K562 (cell line): ENCODE measurements around the gene CPSF2. TPM values are rescaled to one million over a fixed set of nuclear protein-coding genes. Genes with fewer than 3 reads are reported as not detected.

Experiments
- ATAC-seq: fragments of 200-7000 bp; cut with Tn5 transposase; 3 replicates; pipeline ENCODE4 v1.9.1; 2020; ENCODE audit warnings: moderate library complexity
- BruUV-seq: library from RNA; stranded (reverse); fragments of 400-500 nt; replicated peaks from 2 replicates; lab custom pipeline; 2021; lab: Mats Ljungman, UMichigan
- CTCF ChIA-PET: fragments of 300-600 bp; formaldehyde crosslinking; extraction: SDS; loops from one replicate; lab custom pipeline; 2021; ENCODE audit warnings: low intra/inter-chr PET ratio; lab: Yijun Ruan, JAX
- POLR2A ChIA-PET: fragments of 300-600, 350-650 bp; sonication (Branson Sonifier 250); formaldehyde crosslinking; extraction: SDS; loops from one replicate; lab custom pipeline; 2021; ENCODE audit warnings: antibody characterized with exemption, inconsistent platforms; lab: Yijun Ruan, JAX
- DNase-seq, 4 experiments: peaks; one replicate each; pipeline versions ENCODE4 v3.0.0 to v3.0.0-alpha.2; 2011 to 2018; ENCODE audit warnings: low spot score in 3 of 4, mixed read lengths in 3 of 4; ENCODE audit errors: extremely low read depth in 1 of 4
- FAIRE-seq: peaks from 2 replicates; lab custom pipeline; 2011; peaks lifted over from hg19 to GRCh38; lab: Jason Lieb, UNC
- H2AFZ ChIP-seq: 2 replicates; pipeline ENCODE4 v1.6.0; 2011; ENCODE audit warnings: low read depth, low read length, control low read depth, inconsistent platforms
- H3K27ac ChIP-seq: fragments of 200-600 bp; 3 replicates; pipeline ENCODE4 v1.8.0; 2011; ENCODE audit warnings: low read depth, mild to moderate bottlenecking, control low read depth, inconsistent platforms, low read length, moderate library complexity, mixed read lengths; ENCODE audit errors: extremely low read depth
- H3K27me3 ChIP-seq, 2 experiments: fragments of 300-600 bp in 1 of 2; 2 replicates in 1 of 2; 3 replicates in 1 of 2; pipeline versions ENCODE4 v1.6.0 to v1.8.0; 2011; ENCODE audit warnings: inconsistent platforms in 2 of 2, low read length in 2 of 2, mild to moderate bottlenecking in 1 of 2, mixed read lengths in 1 of 2, moderate library complexity in 1 of 2; ENCODE audit not compliant: control insufficient read depth in 2 of 2, insufficient read depth in 2 of 2
- H3K36me3 ChIP-seq: fragments of 300-600 bp; 3 replicates; pipeline ENCODE4 v1.8.0; 2011; ENCODE audit warnings: mild to moderate bottlenecking, low read length, inconsistent platforms; ENCODE audit not compliant: control insufficient read depth, insufficient read depth
- H3K4me1 ChIP-seq, 2 experiments: fragments of 200-600 bp in 1 of 2; replicated peaks in 1 of 2; 2 replicates in 1 of 2; 3 replicates in 1 of 2; pipeline versions ENCODE4 v1.5.1 to v1.8.0; 2011; ENCODE audit warnings: inconsistent platforms in 2 of 2, low read length in 2 of 2, mild to moderate bottlenecking in 1 of 2, mixed read lengths in 1 of 2, moderate library complexity in 1 of 2; ENCODE audit not compliant: control insufficient read depth in 2 of 2, insufficient read depth in 2 of 2
- H3K4me2 ChIP-seq: 2 replicates; pipeline ENCODE4 v1.6.1; 2011; ENCODE audit warnings: low read length, control low read depth, inconsistent platforms, mixed read lengths; ENCODE audit not compliant: insufficient read depth
- H3K4me3 ChIP-seq: fragments of 200-600 bp; sonication (generic), shearing (Covaris generic); 2 replicates; pipeline ENCODE4 v1.5.1; 2016; ENCODE audit warnings: control low read depth, inconsistent platforms
- H3K79me2 ChIP-seq: fragments of 200-600 bp; 3 replicates; pipeline ENCODE4 v1.8.0; 2011; ENCODE audit warnings: low read length, inconsistent platforms; ENCODE audit not compliant: control insufficient read depth, insufficient read depth
- H3K9ac ChIP-seq, 2 experiments: 2 replicates each; pipeline versions ENCODE4 v1.6.0 to v1.6.1; 2011; ENCODE audit warnings: low read depth in 2 of 2, low read length in 2 of 2, control low read depth in 1 of 2, inconsistent platforms in 1 of 2, mild to moderate bottlenecking in 1 of 2, mixed read lengths in 1 of 2; ENCODE audit not compliant: insufficient read depth in 1 of 2
- H3K9me1 ChIP-seq: one replicate; pipeline ENCODE4 v1.6.0; 2011; ENCODE audit warnings: inconsistent platforms, mild to moderate bottlenecking, low read length, moderate library complexity; ENCODE audit not compliant: control insufficient read depth, insufficient read depth
- H3K9me3 ChIP-seq: replicated peaks from 2 replicates; pipeline ENCODE4 v1.5.1; 2011; ENCODE audit warnings: low read depth, low read length, inconsistent platforms; ENCODE audit not compliant: control insufficient read depth, insufficient read depth
- H4K20me1 ChIP-seq: replicated peaks from 2 replicates; pipeline ENCODE4 v1.6.1; 2011; ENCODE audit warnings: low read length, inconsistent platforms, mixed read lengths; ENCODE audit not compliant: control insufficient read depth, insufficient read depth
- BHLHE40 ChIP-seq: IDR thresholded peaks from 2 replicates; pipeline ENCODE4 v1.6.1; 2011; ENCODE audit warnings: low read length, improper control_type of control experiment
- BRD9 ChIP-seq: fragments of 450-650 bp; IDR thresholded peaks from 2 replicates; pipeline ENCODE4 v1.6.1; 2018; ENCODE audit warnings: low read depth; ENCODE audit not compliant: partially characterized antibody
- CEBPG ChIP-seq, 3 experiments: fragments of 200-800 bp in 1 of 3; sonication (Bioruptor generic) in 1 of 3; sonication (generic) in 1 of 3; formaldehyde crosslinking in 1 of 3; IDR thresholded peaks in 2 of 3; conservative IDR thresholded peaks in 1 of 3; 2 replicates each; pipeline versions ENCODE4 v1.6.1 to v1.8.0; 2016 to 2022; ENCODE audit warnings: missing compliant biosample characterization in 2 of 3, missing genetic modification characterization in 2 of 3, mild to moderate bottlenecking in 1 of 3, missing genetic modification reagents in 1 of 3
- HMG20B ChIP-seq: fragments of 250-450 bp; sonication (Bioruptor Pico); IDR thresholded peaks from 2 replicates; pipeline ENCODE4 v1.5.0; 2021; ENCODE audit warnings: mild to moderate bottlenecking
- IFI16 ChIP-seq: fragments of 250-450 bp; sonication (Bioruptor Pico); IDR thresholded peaks from 2 replicates; pipeline ENCODE4 v2.1.2; 2022; ENCODE audit warnings: mild to moderate bottlenecking, inconsistent platforms
- LARP7 ChIP-seq: fragments of 450-650 bp; IDR thresholded peaks from 2 replicates; pipeline ENCODE4 v1.6.1; 2016
- MXI1 ChIP-seq: IDR thresholded peaks from 2 replicates; pipeline ENCODE4 v1.6.1; 2011; ENCODE audit warnings: low read depth, mild to moderate bottlenecking, improper control_type of control experiment, low read length
- NBN ChIP-seq: fragments of 450-650 bp; IDR thresholded peaks from 2 replicates; pipeline ENCODE4 v1.6.1; 2016; ENCODE audit warnings: low read depth, mild to moderate bottlenecking
- PHTF2 ChIP-seq: fragments of 250-450 bp; sonication (Bioruptor Pico); IDR thresholded peaks from 2 replicates; pipeline ENCODE4 v1.5.0; 2021; ENCODE audit warnings: mild to moderate bottlenecking
- SPI1 ChIP-seq: IDR thresholded peaks from 2 replicates; pipeline ENCODE4 v1.6.1; 2011; ENCODE audit warnings: low read depth, low read length, control low read depth, borderline replicate concordance
- TAL1 ChIP-seq: fragments of 450-650 bp; IDR thresholded peaks from 2 replicates; pipeline ENCODE4 v1.6.1; 2016; ENCODE audit warnings: mild to moderate bottlenecking
- WHSC1 ChIP-seq: IDR thresholded peaks from one replicate; pipeline ENCODE4 v1.6.1; 2012; ENCODE audit warnings: low read length, control low read depth, inconsistent platforms
- ZNF431 ChIP-seq: sonication (generic); formaldehyde crosslinking; IDR thresholded peaks from 2 replicates; pipeline ENCODE4 v1.8.0; 2022; ENCODE audit warnings: mild to moderate bottlenecking, missing genetic modification reagents
- ZNF436 ChIP-seq: fragments of 250-450, 450-650 bp; sonication (Bioruptor Pico); formaldehyde crosslinking; IDR thresholded peaks from 2 replicates; pipeline ENCODE4 v1.7.0; 2020; ENCODE audit warnings: mild to moderate bottlenecking
- ZNF764 ChIP-seq: fragments of 250-450 bp; sonication (Bioruptor Pico); IDR thresholded peaks from 2 replicates; pipeline ENCODE4 v1.4.0; 2020; ENCODE audit warnings: low read depth, mild to moderate bottlenecking, moderate library complexity
- WGBS: fragments of 100-300 bp; shearing (Covaris generic); methylation state at CpG from one replicate; pipeline ENCODE4 v1.1.6; 2016; ENCODE audit warnings: low coverage, mixed read lengths; ENCODE audit not compliant: insufficient coverage; ENCODE audit errors: missing lambda C conversion rate; 5-methylcytosine and 5-hydroxymethylcytosine counted together
- in situ Hi-C: fragments of 300-500 bp; cut with MboI; formaldehyde crosslinking; loops from 4 replicates; pipeline ENCODE4 v1.15.0; 2018; ENCODE audit warnings: inconsistent platforms, mixed read lengths
- intact Hi-C: fragments of 100-400 bp; cut with micrococcal nuclease; formaldehyde crosslinking; loops from 2 replicates; pipeline ENCODE4 v1.14.2; 2022
- polyA plus RNA-seq, 8 experiments: library from polyadenylated mRNA; depleted of rRNA in 4 of 8; stranded (reverse) in 5 of 8; unstranded in 3 of 8; fragments of >200 nt; fragmentation: Nextera tagmentation in 2 of 8; fragmentation: Illumina TruSeq in 1 of 8; extraction: Ambion mirVana in 2 of 8; extraction: Trizol in 1 of 8; gene quantifications; 2 replicates each; pipeline versions ENCODE4 v1.2.1 to v1.2.3, GENCODE V29; 2011 to 2014; ENCODE audit warnings: inconsistent platforms in 1 of 8, missing spikeins in 1 of 8
- total RNA-seq, 7 experiments: library from RNA; depleted of rRNA in 6 of 7; stranded (reverse); fragments of >200 nt in 6 of 7; fragmentation: Illumina TruSeq in 2 of 7; extraction: Trizol in 2 of 7; gene quantifications; 2 replicates each; pipeline versions ENCODE4 v1.2.1 to v1.2.3, GENCODE V29; 2011 to 2021; ENCODE audit warnings: low replicate concordance in 1 of 7
- TF ChIP-seq, protein P1 (sequence below): fragments of 450-650 bp; IDR thresholded peaks from 2 replicates; pipeline ENCODE4 v1.6.1; 2017; ENCODE audit warnings: antibody characterized with exemption
- TF ChIP-seq, protein P2 (sequence below): sonication (generic); formaldehyde crosslinking; IDR thresholded peaks from 2 replicates; pipeline ENCODE4 v1.8.1; 2023; ENCODE audit warnings: missing genetic modification reagents, mild to moderate bottlenecking, borderline replicate concordance
- TF ChIP-seq, protein P3 (sequence below): fragments of 450-650 bp; IDR thresholded peaks from 2 replicates; pipeline ENCODE4 v1.6.1; 2016; ENCODE audit warnings: missing biosample characterization, missing genetic modification characterization

CPSF2 gene
- total and polyA plus RNA-seq, 9 of the 15 experiments (the other 6 are each of a cell fraction or from before 2014, with no cell fraction given) = 20.8 to 71.3 (median 49.0) TPM

DNA sequence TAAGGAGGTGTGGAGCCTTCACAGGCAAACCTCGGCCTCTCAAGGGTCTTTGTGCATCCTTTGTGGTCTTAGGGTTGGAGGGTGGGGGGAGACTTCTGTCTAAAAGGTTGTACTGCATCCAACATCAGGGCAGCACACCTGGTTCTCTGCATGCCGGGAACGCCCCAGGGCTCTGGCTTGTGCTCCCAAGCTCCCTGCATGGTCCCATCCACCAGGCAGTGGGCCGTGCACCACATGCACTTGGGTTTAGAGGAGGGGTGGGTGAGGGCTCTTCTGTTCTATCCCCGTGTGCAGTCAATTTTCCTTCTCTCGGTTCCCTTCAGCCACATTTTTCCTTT lies 86.1 kb downstream of the CPSF2 start:
- FAIRE-seq = no peak

More for the DNA sequence above, 86.1 kb downstream of the CPSF2 start:
- H3K4me2 ChIP-seq = no peak overlapping the region
- in situ Hi-C loops = no loop called here
- no peak overlapping the region for H3K27ac ChIP-seq
- WGBS = 0% methylated on average over 4 of the region's 6 CpGs
- H3K9me3 ChIP-seq = no peaks in the 10 kb centered on the region
- no peak overlapping the region for H3K9ac ChIP-seq
- no TSS peak for BruUV-seq
- H3K4me1 ChIP-seq = no peaks in the 10 kb centered on the region; a peak in 1 of 5 replicates
- H2AFZ ChIP-seq = no peak overlapping the region
- no peaks in the 10 kb centered on the region for H3K79me2 ChIP-seq
- no peak for TF ChIP-seq ZNF764 (CRISPR knock-in tag)
- no peak for TF ChIP-seq SPI1
- no peak for TF ChIP-seq CEBPG (CRISPR knock-in tag; IDR thresholded peaks at IDR 0.05)
- no peak for TF ChIP-seq CEBPG (tag; conservative IDR thresholded peaks at IDR 0.05 in 1 of 2, IDR thresholded peaks at IDR 0.05 in 1 of 2)
- no peak for TF ChIP-seq NBN
- TF ChIP-seq, protein P1, sequence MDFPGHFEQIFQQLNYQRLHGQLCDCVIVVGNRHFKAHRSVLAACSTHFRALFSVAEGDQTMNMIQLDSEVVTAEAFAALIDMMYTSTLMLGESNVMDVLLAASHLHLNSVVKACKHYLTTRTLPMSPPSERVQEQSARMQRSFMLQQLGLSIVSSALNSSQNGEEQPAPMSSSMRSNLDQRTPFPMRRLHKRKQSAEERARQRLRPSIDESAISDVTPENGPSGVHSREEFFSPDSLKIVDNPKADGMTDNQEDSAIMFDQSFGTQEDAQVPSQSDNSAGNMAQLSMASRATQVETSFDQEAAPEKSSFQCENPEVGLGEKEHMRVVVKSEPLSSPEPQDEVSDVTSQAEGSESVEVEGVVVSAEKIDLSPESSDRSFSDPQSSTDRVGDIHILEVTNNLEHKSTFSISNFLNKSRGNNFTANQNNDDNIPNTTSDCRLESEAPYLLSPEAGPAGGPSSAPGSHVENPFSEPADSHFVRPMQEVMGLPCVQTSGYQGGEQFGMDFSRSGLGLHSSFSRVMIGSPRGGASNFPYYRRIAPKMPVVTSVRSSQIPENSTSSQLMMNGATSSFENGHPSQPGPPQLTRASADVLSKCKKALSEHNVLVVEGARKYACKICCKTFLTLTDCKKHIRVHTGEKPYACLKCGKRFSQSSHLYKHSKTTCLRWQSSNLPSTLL = no peak
- TF ChIP-seq IFI16 = no peak
- no peak for TF ChIP-seq ZNF431
- TF ChIP-seq ZNF436 (CRISPR knock-in tag) = no peak
- no peak for TF ChIP-seq MXI1
- TF ChIP-seq, protein P2, sequence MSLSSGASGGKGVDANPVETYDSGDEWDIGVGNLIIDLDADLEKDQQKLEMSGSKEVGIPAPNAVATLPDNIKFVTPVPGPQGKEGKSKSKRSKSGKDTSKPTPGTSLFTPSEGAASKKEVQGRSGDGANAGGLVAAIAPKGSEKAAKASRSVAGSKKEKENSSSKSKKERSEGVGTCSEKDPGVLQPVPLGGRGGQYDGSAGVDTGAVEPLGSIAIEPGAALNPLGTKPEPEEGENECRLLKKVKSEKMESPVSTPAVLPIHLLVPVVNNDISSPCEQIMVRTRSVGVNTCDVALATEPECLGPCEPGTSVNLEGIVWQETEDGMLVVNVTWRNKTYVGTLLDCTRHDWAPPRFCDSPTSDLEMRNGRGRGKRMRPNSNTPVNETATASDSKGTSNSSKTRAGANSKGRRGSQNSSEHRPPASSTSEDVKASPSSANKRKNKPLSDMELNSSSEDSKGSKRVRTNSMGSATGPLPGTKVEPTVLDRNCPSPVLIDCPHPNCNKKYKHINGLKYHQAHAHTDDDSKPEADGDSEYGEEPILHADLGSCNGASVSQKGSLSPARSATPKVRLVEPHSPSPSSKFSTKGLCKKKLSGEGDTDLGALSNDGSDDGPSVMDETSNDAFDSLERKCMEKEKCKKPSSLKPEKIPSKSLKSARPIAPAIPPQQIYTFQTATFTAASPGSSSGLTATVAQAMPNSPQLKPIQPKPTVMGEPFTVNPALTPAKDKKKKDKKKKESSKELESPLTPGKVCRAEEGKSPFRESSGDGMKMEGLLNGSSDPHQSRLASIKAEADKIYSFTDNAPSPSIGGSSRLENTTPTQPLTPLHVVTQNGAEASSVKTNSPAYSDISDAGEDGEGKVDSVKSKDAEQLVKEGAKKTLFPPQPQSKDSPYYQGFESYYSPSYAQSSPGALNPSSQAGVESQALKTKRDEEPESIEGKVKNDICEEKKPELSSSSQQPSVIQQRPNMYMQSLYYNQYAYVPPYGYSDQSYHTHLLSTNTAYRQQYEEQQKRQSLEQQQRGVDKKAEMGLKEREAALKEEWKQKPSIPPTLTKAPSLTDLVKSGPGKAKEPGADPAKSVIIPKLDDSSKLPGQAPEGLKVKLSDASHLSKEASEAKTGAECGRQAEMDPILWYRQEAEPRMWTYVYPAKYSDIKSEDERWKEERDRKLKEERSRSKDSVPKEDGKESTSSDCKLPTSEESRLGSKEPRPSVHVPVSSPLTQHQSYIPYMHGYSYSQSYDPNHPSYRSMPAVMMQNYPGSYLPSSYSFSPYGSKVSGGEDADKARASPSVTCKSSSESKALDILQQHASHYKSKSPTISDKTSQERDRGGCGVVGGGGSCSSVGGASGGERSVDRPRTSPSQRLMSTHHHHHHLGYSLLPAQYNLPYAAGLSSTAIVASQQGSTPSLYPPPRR (CRISPR knock-in tag) = no peak
- TF ChIP-seq BHLHE40 = no peak
- no peak for TF ChIP-seq HMG20B (CRISPR knock-in tag)
- no peak for TF ChIP-seq BRD9
- TF ChIP-seq, protein P3, sequence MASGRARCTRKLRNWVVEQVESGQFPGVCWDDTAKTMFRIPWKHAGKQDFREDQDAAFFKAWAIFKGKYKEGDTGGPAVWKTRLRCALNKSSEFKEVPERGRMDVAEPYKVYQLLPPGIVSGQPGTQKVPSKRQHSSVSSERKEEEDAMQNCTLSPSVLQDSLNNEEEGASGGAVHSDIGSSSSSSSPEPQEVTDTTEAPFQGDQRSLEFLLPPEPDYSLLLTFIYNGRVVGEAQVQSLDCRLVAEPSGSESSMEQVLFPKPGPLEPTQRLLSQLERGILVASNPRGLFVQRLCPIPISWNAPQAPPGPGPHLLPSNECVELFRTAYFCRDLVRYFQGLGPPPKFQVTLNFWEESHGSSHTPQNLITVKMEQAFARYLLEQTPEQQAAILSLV (tag) = no peak
- no peak for TF ChIP-seq LARP7
- TF ChIP-seq WHSC1 = no peak
- TF ChIP-seq TAL1 = no peak
- TF ChIP-seq PHTF2 (CRISPR knock-in tag) = no peak
- TF ChIP-seq, all 486 proteins: peak for 0
- no peaks in the 10 kb centered on the region for H3K36me3 ChIP-seq
- H3K9me1 ChIP-seq = no peaks in the 10 kb centered on the region
- POLR2A ChIA-PET = interaction anchor here (0.5 kb wide), 1 partner anchor 12 kb away, joined by 3 read pairs; no protein-coding TSS in a partner anchor
- no peak for DNase-seq
- intact Hi-C loops = no loop called here
- no peak for ATAC-seq
- no peaks in the 10 kb centered on the region for H4K20me1 ChIP-seq
- CTCF ChIA-PET = no interaction called here
- no peak overlapping the region for H3K4me3 ChIP-seq
- H3K27me3 ChIP-seq = peaks cover 4 to 22% of the 10 kb centered on the region in 2 experiments; a peak in 4 of 5 replicates
